HG02678 (cell line): ENCODE data around the gene MVB12B.

Source experiments
- ATAC-seq: cut with Tn5 transposase; IDR thresholded peaks from one replicate; pipeline ENCODE4 v1.9.1; 2021; ENCODE audit warnings: mild to moderate bottlenecking, moderate library complexity; ENCODE audit not compliant: unreplicated experiment

Gene MVB12B

DNA sequence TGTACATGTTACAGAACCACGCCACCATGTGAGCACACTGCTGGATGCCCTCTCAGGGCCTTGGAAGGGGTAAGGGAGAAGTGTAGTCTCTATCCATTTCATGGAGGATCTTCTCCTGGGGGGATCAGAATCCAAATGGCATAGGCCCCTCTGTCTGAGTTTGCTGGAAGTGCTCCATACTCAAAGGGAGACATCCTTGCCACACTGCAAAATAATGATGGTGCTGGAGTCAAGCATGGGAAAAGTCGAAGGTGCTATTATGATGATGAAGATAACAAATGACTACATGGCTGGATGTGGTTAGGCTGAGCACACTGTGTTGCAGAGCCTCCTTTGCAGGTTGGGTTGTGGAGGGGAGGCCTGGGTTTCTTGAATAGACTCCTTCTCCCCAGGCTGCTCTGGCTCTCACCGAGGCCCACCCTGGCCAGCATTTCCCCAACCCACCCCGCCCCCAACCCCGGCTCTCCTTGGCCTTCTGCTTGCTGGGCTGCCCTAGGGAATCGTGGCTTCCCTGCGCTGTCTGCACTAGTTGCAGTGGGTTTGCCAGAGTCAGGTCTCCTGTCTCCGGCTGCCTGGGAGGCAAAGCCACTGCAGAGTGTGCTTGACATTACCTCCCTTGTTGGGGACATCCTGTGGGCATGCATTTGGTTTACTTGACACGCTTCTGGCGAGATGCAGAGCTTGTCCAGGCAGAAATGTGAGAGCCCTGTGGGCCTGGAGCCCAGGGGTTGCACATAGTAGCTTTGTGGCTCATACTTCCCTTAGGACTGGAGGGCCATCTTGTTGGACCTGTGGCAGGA is 3.0 kb downstream of the MVB12B start:
- no peak for ATAC-seq

DNA sequence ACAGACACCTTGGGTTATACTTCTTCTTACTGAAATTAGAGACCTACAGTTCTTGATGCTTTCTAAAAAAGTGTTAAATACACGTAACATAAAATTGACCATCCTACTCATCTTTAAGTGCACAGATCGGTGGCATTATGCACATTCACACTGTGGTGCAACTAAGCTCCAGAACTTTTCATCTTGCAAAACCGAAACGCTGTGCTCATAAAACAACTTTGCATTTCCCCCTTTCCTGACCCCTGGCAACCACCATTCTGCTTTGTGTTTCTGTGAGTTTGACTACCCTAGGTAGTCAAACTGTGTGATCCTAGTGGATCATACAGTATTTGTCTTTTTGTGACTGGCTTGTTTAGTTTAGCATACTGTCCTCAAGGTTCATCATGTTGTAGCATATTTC is 3.9 kb downstream of the MVB12B start:
- no peak for ATAC-seq

DNA sequence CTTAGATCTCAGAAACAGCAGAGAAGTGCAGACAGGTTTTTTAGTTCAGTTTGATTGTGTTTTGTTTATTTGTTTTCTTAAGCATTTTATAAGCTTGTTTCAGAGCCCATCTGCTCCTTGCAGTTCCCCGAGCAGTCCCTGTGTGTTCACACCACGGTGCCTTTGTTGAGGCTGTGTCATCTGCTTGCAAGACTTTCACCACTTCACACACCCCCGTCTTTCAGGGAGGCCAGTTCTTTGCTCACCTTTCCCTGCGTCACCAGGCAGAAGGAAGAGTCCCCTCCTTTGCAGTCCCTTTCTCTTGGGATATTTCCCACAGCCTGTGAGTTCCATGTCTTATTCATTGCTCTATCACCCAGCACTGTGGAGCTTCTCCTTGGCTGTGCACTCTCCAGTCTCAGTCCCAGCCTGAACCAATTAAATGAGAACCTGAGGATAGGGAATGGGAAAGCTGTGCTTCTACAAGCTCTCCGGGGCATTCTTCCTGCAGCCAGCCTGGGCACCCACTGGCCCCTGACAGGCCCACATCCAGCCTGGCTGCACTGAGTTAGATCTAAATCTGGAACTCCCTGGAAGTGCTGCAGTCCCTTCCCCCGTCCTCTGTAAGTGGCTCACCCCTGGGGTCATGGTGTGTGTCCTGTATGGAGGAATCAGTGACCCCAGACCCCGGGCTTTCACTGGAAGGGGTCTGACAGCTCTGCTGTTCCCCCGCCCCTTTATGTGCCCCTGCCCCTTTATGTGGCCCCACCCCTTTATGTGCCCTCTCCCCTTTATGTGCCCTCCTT is 5.5 kb downstream of the MVB12B start:
- no peak for ATAC-seq

DNA sequence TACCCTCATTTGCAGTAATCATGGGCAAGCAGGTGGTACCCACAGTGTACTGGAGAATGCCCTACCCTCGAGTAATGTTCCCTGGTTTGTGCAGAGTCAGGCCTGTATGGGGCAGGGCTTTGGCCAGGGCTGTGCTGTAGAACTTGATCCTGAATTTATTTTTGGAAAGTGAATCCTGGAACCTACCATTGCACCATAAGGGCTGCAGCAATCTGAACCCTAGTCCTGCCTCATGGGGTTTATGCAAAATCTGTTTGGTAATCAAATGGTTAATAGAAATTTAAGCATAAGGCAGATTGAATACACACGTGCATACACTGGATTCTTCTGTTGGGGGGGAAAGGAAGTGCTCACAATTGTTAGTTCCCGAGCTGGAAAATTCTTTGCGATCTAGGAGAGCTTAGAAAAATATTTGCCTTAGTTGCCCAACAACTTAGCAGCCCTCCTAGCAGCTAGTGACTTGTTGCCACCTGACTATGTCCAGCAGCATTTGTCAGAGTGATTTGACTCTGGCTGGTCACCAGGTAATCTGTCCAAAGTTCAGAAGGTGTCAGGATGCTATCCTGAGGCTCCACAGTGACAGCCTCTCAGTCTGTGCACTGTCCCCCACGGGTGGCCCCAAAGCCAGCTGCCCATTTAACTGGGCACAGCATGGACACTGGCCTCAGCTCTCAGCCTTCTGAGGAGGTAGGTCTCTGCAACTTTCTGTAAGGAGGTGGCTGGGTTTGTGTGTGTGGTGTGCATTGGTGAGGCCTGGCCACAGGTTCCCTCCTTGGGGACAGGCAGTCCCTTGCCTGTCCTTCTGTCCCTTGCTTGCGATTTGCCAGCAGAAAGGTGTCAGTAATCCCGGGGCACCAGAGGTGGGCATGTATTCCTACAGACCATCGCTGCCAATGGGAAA is 8.3 kb downstream of the MVB12B start:
- ATAC-seq = no peak

DNA sequence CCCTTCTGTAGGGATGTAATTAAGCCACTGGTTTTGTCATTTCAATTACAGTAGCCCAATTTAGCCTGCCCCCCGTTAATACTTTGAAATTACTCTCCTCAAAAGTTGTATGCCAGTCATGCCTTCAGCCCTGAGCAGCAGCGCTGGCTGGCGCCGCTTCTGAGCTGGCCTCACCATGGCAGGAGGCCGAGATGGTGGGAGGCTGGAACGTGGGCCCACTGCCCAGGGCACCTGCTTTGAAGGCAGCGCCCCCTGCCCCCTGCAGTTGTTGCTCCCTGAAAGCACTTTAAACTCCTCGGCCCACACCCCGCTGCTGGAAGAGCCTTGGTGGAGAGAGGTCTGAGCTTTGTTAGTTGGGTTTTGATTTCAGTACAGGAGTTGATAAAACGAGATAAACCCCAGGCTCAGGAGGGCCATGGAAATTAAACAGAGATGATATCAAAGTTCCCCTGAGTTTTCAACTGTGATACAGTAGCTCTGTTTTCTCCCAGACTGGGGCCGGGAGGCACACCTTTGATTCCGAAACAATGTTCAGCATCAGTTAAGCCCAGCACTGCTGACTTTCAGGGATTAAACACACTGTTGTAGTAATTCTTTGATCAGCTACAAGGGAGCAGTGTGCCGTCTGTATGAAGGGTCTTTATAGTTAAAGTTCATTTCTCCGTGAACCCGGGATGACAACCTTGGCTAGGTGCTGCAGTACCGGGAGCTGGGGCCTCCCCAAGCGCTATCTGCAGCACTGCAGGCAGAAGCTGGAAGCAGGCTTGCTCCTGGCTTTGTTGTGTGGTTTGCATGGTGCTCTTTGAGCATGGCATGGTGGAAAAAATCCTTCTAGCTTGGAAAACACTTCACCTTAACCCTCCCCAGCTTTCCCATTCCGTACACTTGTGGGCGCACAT is 9.5 kb downstream of the MVB12B start:
- ATAC-seq = no peak

DNA sequence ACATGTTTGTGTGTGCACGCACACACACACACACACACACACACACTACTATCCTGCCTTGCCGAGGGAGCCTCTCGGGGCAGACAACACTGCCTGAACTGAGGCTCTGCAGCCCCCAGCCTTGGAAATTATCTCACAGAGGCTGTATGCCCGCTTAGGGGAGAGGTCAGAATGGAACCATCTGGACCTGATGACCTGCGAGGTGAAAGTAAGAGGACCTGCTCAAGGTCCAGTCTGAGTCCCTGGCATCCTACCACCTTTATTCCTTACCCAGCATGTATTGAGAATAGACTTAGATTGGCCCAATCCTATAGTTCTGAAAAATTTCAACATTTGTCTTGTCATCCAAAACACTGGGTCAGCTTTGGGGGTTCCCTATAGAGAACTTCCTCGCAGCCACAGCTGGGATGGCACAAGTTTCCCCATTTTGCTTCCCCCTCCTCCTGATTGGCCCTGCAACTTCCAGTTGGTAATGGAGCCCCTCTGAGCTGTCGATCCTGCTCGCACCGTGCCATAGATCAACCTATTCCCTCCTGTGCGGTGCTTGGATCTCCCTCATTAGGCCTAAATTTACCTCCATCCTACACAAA is 10.2 kb downstream of the MVB12B start:
- ATAC-seq = no peak

DNA sequence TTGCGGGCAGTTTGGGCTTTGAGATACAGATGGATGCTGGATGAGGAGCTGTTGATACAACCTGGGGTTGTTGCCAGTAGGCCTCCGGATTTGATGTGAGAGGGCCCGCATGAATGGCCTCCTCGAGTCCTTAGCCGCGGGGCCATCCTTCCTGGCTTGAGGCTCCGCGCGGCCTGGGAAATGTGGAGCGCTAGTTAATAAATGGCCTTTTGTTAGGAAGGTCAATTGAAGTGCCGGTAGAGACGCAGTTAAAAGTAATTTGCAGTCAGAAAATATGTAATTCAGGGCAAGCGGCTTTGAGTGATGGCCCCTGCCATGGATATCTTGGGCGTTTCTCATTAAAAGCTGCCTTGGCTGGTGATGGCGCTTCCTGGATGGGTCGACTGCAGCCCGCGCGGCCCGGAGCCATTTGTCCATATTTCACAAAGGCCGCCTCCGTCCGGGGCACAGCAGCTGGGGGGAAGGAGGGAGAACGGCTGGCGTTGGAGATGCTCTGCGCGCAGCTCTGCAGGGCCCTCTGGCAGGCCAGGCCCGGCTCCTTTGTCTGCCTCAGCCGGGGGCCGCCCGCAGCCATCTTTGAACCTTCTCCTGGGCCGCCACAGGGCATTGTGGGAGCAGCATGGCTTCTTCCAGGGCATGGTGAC is 11.2 kb downstream of the MVB12B start:
- ATAC-seq = no peak

DNA sequence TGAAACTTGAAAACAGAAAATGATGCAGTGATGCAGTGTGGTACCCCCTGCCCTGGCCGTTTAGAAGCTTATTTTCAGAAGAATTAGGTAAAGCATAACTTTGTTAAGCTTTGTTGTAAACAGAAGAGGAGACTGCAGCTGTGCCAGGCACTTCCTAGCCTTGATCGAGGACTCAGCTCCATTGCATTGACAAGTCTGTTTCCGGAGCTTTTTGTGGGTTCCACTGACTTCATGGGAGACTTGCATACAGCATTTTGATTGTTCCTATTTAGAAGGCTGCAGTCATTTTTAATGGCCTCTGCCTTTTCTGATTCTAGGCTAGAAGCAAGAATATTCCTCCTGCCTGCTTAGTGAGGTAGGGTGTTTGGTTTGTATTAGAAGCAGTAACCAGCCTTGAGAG is 12.3 kb downstream of the MVB12B start:
- no peak for ATAC-seq

DNA sequence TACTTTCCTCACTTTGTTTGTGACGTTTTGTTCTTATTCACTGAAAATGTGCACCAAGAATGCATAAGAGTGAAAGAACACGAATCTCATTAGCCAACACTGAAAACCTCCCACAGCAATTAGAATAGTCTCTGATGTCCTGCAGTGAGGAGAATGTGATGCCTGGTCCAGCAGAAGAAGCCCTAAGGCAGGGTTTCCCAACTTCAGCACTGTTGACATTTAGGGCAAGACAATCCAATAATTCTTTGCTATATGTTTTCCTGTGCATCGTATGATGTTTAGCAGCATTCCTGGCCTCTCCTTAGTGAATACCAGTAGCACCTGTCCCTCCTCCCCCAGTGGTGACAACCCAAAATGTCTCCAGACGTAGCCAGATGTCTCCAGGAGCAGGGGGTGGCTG is 14.8 kb downstream of the MVB12B start:
- ATAC-seq = no peak

DNA sequence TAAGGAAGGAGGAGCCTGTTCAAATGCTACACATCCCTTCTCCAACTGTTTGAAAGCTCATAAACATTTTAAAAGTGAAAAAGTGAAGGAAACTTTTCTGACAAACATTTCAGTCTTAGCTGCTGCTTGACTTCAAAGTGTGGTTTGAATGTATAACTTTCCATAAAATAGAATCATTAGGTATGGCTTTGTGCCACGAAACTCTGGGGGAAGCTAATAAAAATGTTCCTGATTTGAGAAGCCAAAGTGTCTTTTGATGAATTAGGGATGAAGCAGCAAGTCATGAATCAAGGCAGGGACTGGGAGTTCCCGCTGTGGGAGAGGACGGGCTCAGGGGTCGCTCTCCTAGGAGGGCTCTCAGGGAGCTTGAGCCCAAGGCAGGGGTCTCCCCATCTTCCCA is 15.3 kb downstream of the MVB12B start:
- no peak for ATAC-seq

DNA sequence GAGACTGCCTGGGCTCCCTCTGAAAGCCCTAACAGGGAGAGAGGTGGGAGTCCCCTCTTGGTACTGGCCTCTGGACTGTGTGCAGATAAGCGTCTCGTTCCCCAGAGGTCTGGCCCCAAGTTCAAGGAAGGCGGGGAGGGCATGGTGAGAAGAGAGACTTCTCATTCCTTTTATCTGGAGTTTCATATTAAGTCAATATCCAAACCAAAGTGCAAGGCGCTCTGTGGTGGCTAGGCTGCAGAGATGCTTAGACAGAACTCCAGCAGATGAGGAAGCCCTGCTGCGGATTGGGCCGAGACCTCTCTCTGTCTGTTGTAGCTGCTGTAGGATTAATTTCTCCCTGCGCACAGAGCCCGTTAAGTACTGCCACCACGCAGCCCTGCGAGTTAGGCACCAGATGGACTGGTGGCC is 16.0 kb downstream of the MVB12B start:
- no peak for ATAC-seq

DNA sequence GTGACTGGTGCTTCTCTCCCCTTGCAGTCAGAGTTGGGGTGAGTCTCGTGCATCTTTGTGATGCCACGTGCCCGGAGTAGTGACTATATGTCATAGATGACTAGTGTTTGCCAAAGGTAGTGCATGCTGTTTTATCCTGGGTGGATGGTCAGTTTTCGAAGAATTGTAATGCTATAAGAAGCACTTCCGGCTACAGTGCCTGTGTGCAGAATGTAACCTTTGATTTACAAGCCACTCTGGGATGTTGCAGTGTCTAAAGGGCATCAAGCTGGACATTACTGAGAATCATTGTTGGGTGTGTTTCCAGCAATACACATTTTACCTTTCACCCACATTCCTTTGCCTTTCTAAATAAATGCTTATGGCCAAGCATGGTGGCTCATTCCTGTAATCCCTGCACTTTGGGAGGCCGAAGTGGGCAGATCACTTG is 16.7 kb downstream of the MVB12B start:
- ATAC-seq = no peak

DNA sequence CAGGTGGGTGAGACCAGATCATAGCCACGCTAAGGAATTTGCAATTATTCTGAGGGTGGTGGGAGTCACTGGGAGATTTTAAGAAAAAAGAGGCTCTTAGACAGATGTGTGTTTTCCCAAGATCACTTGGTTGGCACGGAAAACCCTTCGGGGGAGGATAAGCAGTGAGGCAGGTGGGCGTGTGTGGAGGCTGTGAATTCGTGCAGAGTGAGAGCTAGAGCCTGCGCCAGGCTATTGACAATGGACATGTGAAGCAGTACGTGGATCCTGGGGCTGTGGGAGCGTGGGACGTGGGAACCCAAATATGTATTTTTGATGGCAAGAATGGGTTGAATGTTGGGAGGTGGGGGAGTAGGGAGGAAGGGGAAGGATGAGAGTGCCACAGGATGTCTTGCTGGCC is 19.4 kb downstream of the MVB12B start:
- ATAC-seq = no peak

DNA sequence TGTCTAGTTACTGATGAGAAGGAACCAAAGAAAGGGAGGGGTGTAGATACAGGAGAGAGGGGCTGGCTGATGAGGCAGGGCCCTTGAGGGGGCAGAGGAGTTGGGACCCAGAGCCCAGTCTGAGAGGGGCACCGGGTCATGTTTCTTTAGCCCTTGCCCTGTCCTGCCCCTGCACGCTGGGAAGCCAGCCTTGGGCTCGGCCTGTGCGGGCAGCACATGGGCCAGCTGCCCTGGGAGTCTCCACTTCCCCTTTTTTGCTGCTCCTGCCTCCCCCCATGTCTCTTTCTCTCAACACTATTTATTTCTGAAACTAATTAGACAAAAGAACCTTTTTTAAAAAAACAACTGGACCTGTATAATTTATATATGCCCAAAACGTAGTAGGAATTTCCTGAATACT is 20.5 kb downstream of the MVB12B start:
- ATAC-seq = no peak

DNA sequence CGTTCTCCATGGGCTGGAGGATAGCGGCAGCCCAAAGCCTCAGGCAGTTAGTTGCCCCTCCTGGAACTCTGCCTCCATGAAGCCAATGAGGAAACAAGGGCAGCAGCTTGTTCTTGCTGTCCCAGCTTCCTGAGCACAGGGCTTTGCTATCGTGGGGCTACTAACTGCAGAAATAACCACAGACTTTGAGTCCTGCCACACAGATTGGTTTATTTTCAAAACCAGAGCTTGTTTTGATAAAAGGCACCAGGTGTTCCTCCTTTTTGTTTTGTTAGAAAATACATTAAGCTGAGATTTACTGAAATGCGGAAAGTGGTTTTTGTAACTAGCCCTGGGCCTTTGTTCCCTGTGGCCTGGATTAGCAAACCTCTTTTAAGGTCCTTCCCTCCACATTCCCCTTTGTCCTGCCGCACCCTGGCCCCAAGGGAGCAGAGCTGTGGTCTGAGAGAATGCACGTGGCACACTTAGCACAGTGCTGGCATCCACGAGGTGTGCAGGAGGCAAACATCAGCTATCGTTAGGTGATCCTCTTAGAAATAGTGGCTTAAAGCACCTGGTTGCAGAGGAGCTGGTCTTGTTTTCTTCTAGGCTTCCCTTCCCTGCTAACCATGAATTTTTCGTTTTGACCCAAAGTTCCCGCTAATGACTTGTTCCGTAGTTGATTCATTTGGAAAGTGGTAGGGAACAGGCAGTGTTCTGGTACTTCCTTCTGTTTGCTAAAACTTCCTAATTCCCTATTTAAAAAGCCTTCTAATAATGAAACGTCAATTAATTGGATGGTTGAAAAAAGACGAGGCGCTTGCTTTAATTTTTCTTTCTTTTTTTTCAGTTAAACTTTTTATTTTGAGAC is 21.5 kb downstream of the MVB12B start:
- no peak for ATAC-seq

DNA sequence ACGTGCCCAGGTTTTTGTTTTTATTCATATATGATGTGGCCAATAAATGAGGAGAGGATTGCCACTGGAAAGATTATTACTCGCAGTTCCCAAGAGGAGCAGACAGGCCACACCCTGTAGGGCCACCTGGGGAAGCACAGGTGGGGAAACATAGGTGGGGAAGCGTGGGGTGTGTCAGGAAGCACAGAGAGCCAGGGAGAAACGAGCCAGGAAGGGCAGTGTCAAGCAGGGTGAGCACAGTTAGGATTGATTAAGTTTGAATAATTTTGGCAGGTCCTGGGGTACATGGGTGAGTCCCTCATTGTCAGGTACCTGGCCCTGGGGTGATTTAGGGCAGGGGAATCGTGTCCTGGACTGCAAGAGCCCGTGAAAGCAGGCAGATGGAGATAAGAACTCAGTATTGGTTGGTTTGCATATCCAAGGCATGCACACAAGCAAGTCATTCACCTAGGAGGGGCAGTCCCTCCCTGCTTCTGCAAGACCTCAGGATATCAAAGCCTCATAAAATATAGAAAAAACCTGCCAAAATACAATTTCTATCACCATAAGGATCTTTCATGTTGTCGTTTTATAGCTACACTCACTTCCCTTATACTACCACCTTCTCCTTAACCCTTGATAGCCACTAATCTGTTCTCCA is 22.4 kb downstream of the MVB12B start:
- no peak for ATAC-seq

DNA sequence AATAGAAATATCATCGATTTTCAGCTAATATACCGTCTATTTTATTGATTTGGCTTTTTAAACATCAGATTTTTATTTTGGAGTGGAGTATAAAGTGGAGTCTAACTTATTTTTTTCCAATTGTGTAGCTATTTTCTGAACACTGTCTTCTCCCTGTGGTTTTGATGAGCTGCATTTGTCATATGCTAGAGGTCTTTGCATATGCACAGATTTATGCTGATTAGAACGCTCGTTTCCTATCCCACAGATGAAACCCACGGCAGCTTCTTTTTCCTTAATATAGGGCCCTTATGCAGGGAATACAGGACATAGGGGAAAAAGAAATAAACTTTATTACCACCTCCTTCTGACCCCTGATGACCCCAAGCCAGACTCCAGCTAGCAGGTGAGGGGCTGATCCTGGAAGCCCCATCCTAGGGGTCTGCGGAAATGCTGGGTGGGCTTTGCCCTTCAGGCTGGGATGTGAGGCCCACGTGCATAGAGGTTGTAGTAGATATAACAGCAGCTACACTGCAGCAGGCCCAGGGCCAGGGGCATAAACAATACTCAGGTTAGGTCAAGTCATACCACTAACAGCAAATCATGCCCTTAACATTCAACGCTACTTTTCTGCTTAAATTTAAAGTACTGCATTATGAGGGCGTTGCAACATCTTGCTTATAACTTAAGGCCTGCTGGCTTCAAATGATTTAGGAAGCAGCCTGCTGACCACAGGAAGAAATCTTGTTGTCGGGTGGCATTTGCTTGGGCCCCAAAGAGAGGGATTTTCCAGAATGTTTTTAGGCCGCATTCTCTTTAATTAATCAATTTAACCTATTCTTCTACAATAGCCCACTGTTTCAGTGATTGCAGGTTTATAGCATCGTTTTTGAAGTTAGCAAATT is 28.5 kb downstream of the MVB12B start:
- ATAC-seq = no peak
